NCI-H446 (cell line): ENCODE results near the gene TRIB2.

Experiments
- DNase-seq, 2 experiments: peaks; one replicate each; lab custom pipeline; 2025; lab: John Stamatoyannopoulos, UW

The TRIB2 gene

DNA sequence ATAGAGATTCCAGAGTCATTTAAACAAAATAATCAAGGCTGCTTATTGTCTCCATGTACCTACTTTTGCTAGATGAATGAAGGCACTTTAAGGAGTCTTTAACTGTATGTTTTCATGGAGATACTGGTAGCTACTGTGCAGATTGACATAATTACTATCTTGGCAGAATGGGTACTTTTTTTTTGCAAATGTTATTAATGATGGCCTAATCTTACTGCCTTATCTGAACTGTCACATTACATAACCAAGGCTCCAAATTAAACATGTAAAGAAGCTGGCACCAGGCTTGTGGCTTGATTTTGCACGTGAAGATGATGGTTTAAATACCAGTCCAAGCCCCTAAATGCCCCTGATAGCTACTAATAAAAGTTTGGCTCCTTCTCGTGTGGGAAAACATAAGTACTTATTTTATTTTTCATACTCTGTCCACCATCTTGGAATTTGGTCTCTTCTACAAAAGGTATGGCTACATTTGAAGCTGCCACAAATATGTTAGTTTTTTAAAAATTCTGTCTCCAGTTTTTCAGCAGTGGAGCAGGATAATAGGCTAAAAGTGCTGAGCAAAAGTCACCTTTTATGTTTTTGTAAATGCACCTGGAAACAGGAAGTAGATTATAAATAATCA, 4.1 kb downstream of the TRIB2 start:
- no peak for DNase-seq

DNA sequence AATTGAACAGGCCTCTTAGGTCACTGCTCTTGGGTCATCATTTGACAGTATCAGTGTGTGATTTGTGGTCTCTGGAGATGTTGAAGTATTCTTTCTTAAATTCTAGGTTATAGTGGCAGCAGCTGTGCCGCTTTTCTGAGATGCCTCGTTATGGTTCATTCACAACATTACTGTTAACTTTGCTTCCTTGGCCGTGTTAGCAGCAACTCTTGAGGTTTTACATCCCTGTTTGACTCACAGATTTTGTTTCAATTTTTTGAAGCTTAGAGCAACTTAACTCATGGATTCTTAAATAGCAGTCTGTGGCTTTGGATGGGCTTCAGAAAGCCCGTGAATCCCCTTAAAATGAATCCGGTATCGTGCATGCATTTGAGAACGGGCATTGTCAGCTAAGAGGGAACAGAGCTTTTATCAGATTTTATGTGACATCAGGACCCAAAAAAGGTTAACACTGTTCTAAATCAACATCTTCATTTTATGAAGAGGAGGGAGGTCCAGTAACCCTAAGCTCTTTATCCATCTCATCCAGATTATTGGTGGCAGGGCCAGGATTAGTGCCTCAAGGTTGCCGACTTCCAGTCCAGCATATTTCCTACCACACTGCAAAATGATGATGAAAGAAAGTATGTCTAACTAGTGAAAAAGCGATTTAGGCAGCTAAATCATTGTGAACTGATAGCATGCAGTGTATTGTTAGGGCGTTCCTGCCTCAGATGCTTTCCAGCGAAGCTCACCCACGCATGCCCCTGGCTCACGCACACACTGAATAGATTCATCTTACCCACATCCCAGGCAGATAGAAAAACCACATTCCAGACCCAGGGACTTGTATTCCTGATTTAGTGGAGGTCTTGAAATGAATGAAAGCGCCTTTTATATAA, 5.1 kb downstream of the TRIB2 start:
- DNase-seq = no peak

DNA sequence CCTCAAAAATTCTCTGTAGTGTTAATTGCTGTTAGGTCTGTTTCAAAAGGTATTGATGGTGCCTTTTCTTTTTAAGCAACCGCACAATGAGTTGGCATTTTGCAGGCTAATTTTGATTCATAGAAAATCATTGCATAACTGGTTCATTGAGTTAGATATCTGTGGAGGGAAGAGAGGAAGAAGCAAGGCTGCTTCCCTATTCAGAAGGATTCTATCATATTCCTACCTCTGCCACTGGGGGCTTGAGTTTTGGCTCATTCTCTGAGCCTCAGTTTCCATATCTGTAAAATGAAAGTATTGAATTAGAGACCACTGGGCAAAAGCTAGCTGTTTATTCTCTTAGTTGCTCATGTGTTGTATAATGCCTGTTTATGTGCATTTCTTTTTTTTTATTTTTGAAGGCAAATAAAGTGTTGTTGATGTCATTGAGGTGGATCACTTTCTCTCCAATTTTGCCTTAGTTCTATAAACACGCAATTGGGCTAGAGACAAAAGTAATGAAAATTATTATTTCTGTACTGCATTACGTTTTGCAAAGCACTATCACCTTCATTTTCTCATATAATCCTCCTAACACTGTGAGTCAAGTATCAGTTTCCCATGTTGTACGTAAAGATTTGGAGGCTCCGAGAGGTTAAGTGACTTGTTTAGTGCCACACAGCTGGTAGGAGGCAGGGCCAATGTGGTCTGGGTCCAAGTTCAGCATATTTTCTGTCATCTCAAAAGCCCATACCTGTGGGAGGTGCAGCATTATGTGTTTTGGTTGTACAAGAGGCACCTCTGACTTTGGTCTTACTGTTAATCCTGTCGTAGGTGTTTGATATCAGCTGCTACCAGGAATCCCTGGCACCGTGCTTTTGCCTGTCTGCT, 5.9 kb downstream of the TRIB2 start:
- DNase-seq = no peak

DNA sequence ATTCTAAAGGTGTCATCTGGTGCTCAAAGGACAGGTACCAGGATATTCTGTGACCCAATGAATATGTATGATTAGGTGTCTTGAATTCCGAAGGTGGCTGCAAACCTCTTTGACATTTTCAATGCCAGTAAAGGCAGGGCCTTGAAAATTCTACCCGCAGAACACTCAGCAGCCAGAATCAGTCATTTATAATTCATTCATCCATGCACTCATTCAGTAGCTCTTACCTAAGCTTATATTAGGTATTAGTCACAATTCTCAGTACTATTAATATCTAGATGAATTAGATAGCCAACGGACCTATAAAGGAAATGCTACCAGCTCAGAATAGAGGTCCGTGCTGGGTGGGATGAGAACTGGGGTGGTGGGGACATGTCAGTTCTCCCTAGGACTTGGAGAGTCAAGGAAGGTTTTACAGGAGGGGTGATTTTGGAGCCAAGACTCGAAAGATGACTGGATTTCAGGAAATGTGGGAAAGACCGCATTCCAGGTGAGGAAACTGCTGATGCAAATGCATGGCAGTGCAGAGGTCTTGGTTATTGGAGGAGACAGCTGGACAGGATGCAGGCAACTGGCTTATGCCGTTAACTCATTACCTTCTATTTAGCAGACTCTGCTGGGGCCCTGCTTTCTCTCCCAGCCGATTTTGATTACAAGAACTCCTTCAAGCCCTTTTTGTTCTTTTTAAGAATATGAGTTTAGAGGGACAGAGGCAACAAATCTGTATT, 7.2 kb downstream of the TRIB2 start:
- no peak for DNase-seq

DNA sequence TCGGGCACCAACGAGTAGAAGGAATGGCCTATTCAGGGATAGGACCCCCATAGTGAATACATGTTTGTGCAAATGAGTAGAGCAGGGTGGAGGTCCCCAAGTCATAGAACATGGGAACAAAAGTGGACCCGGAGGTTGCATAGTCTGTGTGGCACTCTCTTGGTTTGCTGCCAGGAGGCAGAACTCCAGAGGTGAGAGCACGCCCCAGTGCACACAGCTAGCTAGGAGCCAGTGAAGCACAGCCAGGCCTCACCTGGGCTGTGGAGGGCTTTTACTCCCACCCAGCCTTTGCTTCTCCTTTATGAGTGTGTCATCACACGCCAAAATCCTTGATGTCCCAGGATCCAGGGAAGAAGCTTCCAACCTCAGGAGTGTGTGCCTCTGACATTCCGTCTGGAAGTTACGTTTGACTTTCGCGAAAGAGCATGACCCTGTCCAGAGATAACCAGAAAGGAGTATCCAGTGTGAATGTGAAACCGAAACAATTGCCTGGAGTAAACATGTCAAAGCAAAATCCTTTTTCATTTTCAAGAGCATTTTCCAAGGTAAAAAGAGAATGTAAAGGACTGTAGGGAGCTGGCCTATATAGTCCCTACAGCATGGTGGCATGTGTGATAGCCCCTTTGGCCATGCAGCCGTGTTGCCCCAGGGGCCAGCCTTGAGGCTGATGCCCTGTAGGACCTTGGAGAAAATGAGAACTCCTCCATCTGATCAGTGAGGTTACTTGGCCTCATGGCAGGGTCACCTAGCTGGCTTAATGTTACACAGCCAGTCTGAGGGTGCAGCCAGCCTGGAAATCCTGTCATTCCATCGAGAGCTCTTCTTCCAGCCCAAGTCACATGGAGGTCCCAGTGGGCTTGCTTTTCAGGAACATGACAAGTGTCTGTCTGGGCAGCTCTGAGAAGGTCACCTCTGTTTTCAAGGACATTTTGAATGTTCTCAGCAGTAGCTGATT, 8.8 kb downstream of the TRIB2 start:
- DNase-seq = no peak

DNA sequence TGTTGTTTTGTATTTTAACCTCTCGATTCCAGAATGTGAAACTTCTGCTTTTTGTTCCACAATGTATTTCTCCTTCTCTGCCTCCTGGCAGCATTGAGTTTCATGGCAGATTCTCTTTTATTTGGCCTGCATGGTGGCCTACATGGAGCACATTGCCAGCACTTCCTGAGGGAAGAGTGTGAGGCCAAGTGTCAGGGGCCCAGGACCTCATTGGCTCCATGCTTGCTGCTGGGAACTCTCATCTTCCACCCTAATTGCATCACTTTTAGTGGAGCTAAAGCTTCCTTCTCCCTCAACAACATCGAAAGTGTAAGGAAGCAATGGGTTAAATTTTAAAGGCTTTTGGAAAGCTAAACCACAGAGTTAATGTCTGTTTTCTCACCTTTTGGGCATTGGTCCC, 9.5 kb downstream of the TRIB2 start:
- DNase-seq = no peak

DNA sequence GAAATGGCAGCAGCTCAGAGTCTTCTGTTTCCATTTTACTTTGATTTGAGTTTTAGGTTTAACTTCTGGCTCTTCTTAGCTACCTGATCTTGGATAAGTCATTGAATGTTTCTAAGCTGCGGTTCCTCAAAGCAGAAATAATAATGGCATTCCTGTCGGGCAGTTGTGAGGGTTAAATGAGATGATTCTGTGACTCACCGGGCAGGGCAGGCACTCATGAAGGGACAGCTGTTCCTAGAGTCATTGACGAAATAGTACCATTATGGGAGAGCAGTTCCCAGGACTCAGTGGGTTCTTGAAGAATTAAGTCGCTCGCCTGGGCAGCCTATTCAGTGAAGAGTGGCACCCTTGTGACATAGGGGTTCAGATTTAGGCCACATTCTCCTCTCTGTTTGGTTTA, 10.3 kb downstream of the TRIB2 start:
- no peak for DNase-seq

DNA sequence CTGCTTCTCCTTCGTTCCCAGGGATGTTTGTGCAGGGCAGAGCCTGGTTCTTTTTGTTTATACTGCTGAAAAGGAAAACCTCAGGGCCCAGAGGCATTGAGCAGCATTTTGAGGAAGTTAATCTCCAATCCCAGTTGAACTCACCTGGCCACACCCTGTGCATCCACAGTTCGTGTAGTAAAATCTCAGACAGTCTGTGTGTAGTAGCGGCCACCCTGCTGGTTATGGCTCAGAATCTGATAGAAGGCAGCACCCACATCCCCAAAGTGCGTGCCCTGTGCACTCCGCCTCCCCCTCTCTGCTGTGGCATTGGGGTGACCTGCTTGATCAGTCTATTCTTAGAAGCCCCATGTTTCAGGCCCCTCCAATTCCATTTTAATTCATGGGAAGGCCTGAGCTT, 10.9 kb downstream of the TRIB2 start:
- DNase-seq = no peak

DNA sequence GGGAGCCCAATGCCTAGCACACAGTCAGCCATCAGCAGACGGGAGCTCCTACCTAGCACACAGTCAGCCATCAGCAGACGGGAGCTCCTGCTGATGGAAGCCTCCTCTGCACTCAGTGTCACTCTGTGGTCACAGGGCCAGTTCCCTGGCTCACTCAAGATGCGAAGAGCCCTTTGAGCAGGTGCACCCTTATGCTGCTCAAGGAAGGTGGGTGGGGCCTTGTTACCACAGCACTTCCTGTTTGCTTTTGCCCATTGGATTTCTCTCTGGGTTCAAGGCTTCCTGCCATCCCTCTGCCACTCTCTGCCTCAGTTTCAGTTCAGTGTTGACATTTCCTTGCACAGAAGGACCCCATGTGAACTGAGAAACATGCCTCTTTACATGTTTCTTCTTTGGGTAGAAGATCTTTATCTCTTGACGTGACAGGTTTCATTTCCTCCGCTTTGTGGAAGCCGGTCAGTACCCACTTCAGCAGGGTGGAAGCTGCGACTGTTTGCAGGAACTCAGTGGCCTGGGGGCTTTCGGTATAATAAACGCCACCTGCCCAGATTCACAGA, 11.6 kb downstream of the TRIB2 start:
- no peak for DNase-seq

DNA sequence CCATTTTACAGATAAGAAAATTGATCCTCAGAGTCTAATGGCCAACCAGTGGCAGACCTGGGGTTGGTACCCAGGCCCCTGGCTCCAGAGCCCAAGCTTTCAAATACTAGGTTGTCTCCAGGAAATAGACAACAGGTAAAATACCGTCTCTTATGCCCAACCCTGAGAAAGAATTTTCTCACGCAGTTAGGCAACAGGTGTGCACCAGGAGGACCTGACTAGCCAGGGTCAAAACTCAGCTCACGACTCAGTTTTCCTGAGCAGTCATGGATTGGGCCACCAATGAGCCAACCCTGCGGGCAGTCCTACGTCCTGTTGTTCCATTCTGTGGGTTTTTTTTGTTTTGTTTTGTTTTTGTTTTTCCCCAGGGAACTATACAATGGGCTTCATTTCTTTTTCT, 13.5 kb downstream of the TRIB2 start:
- no peak for DNase-seq

DNA sequence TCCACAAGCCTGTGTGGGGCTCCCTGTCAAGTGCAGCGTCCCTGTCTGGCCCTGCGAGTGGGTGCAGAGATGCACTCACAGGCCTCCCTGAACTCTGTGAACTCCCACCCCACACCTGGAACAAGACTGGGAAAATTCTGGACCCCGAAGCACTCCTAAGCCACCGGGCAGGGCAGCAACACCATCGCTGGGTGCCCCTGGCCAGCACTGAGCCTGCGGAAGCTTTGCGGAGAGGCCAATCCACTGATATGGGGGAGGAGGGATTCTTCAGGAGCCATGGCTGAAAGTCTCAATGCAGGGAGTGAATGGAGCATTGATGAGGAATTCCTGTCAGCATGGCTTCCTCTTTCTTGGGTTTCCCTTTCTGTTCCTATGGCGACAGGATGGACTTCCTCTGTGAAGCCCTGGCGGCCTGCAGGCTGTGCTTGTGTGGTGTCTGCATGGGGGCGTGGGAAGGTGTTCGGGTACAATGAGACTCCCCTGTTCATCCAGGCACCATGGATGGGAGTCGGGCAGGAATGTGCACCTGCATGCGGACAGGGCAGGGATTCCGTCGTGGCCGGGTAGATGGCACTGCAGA, 15.1 kb downstream of the TRIB2 start:
- no peak for DNase-seq

DNA sequence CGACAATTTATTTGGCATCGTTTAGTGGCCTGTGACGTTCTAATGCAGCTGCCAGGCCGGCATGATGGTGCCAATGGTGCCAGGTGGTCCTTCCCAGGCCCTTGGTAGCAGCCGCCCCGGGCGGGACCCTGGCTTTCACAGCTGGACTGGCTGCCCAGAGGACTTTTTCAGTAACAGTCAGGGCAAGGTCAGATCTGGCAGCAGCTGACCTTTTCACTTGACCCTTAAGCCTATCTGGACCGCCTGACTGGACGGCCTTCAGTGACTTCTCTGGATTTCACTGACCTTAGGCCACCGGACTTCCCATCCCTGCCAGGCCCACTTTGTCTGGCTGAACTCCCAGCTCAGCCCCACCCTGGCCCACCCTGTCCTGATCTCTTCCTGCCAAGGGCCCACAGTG, 15.9 kb downstream of the TRIB2 start:
- DNase-seq = no peak

DNA sequence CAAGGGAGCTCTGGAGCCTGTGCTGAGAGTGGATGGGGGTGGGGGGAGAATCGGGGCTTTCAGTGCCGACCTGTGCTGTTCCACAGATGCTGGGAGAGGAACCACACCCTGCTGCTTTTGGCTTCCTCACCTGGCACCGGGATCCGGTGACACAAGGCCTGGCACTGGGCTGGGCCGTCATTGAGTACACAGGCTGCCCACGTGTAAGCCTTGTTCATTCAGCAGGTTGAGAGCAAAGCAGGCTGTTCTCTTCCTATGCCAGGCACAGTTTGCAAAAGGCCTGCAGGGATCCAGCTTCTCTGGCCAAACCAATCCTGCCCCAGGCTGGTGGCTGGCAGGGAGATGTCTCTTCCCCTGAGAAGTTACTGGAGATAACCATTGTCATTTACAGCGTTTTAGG, 17.1 kb downstream of the TRIB2 start:
- peak in 1 of 2 experiments; percentile 26 for DNase-seq

DNA sequence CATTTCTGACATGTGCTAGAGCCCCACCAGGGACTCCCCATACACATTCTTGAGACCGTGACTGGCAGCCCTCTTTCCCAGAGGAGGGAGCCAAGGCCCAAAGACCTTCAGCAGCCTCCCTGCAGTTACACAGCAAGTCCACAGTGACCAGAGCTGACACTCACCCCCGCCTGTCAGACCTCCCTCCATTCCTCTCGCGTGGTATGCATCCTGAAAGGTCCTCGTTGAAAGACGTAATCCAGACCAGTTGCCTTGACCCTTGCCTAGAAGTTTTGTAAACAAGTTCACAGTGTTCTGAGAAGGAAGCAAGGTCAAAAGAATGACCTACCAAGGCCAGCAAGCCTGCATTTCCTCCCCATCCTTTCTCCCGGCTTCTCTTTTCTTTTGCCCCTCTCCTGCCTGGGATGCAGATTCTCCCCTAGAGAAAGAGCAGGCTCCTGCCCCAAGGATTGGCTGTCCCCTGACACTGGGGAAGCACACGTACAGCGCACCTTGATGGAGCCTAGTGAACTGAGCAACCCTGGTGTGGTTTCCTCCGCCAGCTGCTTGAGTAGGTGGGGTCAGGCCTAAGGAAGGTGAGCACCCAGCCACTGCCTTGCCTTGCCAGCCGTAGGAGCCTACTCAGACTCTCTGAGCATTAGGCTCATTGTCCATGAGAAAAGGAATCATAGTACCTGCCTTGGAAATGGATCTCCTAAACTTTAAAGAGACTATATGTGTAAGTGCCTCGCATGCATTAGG, 18.3 kb downstream of the TRIB2 start:
- DNase-seq = no peak

DNA sequence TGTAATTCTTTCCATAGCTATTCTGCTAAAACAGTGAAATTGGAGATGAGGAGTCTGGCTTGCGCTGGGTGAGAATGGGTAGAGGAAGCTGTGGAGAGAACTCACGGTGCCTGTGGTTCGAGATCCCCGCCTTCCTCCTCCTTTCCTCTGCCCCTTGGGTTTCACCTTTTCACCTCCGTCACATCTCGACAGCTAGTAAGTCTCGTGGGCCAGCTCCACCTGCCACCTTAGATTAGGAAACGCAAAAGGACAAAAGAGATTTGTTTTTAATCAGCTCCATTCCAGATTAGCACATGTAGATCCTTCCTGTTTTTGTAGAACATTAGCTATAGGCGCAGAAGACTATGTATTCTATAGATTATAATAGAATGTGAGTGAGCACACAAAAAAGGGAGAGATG, 20.6 kb downstream of the TRIB2 start:
- no peak for DNase-seq

DNA sequence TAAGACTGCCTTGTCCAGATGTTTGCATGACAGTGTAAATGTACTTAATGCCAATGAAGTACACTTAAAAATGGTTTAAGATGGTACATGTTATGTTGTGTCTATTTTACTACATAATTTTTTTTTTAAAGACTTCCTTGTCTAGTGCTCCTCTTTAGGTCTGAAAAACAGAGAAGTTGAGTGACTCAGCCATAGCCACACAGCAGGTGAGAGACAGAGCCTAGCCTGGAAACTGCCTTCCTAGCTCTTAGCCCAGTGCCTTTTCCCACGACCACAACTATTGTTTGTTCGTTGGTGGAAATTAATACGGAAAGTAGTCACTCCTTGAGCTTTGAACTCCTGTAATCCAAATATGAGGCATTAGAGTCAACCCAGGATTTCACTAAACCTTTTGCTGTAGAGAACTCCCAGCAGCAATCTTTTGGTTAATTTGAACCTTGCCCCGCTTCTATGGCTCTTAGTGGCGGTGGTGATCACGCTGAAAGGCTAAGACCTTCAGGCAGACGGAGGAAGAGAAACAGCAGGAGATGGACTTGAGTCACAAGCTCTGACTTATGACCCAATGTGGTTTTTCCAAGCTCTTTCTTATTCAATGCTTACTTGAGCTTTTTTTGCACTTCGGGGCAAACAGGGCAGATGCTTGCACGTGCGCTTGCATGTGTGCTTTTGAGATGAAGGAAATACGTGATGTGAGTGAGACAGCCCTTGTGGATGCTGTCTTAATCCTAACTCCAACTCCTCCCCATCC, 21.2 kb downstream of the TRIB2 start:
- DNase-seq = no peak

DNA sequence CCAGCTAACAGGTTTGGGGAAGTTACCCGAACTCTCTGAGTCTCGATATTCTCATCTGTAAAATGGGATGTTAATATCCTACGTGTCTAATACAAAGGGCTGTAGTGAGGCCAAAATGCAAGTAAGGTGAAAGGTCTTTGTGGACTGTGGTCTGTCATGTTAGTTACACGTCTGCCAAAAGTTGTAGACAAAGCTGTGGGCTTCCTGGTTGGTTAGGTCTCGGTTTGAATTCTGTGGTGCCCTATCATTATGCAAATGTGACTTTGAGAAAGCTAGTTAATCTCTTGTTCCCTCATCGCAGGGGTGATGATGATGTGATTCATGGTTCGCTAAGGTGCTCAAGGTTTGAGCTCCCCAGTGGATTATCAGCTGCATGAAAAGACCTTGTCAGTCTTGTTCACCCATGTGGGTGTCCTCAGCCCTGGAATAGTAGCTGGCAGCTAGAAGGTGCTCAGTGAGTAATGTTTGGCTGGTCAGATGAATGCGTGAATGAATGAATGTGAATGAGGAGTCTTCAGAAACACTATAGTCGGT, 23.1 kb downstream of the TRIB2 start:
- no peak for DNase-seq

DNA sequence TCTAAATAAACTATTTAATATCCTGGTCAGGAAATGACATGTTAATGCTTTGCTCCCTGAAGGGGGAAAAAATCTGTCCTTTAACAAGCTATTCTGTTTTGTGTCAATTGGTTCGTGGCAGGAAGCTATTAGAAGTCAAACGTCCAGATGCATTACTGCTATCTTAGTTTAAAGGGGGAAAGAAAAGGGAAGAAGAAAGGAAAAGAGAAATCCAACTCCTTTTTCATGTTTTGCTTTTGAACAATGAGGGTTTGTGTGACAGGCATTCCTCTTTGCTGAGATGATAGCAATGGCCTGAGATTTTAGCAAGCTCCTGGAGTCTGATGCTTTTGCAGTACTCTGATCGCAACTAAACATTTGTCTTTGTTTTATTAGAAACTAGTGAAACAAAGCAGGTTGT, 24.6 kb downstream of the TRIB2 start:
- no peak for DNase-seq
